EL (cell line): ENCODE data around the gene GPR107.

ENCODE experiments used
- DNase-seq: peaks from one replicate; pipeline ENCODE4 v3.0.0-alpha.2; 2016

GPR107 gene

GRCh38 chr9:130028493-130029222, 25.0 kb upstream of the GPR107 start:
- no peak for DNase-seq

DNA sequence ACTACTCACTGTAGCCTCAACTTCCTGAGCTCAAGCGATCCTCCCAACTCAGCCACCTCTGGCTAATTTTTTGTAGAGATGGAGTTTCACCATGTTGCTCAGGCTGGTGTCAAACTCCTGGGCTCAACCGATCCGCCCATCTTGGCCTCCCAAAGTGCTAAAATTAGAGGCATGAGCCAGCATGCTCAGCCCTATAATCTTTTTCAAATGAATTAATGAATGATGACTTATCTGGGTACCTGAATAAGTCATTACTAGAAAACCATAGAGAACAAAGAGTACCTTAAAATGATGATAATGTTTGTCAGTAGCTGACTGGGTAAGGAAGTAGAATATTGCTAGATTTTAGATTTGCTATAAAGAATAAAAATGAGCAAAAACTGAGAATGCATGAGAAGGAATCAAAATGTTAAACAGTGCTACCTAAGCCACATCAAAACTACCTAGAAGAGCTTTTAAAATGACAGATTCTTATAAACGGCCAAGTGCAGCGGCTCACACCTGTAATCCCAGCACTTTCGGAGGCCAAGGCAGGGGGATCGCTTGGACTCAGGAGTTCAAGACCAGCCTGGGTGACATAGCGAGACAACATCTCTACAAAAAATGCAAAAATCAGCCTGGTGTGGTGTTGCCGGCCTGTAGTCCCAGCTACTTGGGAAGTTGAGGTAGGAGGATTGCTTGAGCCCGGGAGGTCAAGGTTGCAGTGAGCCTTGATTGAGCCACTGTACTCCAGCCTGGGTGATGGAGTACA, 24.3 kb upstream of the GPR107 start:
- DNase-seq: no peak

DNA sequence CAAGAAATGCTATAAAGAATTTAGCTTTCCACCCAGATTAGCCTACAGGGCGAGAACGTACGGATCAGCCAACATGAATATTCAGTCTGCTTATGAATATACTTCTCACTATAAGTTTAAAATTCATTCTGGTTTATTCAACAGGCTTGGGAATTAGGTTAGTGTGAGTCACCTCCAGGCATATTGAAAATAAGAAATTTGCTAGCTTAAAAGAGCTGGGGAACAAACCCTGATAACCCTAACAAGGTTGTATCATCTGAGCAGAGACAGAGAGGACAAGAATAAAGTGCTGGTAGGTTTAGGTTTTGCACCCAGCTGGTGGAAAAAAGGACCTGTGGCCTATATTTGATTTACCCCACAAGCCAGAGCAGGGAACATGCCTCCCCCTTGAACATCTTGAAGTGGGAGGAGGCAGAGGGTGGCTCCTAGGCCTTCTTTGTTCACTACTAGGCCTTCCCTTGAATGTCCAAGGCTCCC, 23.0 kb upstream of the GPR107 start:
- DNase-seq: no peak

DNA sequence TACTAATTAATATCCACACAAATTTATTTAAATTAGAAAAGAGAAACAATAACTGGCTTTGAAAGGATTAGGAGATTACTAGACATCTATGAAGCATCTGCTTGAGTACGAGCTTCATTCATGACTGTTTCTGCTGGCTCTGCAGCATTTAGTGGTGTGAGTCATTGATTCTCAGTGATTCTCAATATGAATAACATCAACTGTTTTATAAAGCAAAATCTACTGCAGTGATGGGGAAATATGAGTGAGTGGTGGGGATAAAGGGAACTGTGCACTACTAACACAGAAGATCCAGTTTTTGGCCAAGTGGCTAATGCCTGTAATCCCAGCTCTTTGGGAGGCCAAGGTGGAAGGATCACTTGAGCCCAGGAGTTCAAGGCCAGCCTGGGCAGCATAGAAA, 19.1 kb upstream of the GPR107 start:
- DNase-seq: peak; percentile 70

GRCh38 chr9:130036099-130036498, 17.6 kb upstream of the GPR107 start:
- DNase-seq: peak; percentile 19

DNA sequence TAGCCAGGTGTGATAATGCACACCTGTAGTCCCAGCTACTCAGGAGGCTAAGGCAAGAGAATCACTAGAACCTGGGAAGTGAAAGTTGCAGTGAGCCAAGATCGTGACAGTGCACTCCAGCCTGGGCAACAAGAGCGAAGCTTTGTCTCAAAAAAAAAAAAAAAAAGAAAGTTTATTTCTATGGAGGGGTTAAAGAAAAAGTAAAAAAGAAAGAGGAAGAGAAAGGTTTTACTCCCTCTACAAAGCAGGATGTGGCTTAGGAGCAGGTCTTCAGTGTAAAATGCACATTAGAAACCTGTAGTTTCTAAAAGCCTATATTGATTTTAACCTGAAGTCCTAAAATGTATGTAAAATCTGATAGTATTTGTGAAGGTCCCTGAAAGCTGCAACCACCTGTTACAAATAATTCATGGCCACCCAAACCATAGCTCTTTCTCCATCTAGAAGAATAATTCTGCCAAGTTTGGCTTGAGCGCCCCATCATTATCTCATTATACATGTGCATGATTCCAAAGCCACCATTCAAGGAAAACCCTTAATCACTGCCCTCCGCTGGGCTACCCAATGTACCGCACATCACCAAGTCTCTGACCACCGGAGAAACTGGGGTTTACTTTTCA, 14.1 kb upstream of the GPR107 start:
- DNase-seq: peak; percentile 18

DNA sequence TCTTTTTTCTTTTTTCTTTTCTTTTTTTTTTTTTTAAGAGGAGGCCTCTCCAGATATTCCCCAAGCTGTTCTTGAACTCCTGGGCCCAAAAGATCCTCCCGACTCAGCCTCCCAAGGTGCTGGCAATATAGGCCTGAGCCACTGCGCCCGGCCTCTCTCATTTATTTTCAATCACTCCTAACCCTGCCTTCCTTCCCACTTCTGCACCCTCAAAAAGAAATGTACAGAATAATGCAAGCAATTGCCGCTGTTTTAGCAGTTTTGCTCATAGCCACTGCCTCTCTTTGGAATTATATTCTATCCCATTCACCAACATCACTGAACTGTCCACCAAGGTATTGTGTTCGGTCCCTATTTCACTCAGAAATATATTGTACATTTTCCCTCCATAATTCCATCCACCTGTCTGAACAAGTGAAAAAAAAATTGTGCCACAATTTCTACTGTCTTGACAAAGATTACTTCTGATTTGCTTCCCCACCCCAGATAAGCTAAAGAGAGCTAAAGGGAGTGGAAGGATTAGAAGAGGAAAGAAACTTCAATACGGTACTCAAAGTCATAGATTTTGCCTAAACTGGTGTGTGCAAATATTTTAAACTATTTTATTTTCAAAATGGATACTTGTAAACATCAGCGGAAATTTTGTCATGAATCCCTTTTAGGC, 12.6 kb upstream of the GPR107 start:
- DNase-seq: no peak

DNA sequence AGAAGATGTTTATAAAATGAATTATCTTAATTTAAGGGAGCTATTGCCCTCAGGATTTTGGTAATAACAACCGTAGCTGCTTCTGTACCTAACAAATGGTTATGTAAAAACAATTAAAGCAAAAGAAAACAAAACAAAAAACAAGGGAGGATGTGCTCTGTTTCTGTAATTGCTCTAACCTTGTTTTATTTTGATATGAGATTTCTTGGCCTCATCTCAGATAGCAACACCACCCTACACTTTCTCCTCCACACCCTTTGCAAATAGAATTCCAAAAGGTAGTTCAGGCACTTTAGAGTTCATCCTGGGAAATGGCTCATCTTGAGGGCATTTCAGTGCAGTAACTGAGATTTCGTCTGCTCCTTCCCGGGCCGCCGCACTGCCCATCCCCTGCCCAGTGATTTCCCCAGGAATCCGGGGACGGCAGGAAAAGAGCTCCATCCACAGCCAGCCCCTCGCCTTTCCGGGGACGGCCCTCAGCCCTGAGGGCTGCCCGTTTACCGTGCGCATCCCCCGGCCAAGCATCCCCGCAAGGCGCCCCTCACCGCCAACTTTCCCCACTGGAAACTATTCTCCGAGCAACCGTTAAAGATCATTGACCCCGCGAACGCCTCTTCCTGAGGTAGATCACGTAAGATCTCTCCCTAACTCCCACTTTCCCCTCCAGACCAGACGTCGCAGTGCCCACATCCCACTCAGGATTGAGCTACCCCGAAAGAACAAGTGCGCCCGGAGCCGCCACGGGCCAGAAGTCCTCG, 11.9 kb upstream of the GPR107 start:
- DNase-seq: peak; percentile 58

DNA sequence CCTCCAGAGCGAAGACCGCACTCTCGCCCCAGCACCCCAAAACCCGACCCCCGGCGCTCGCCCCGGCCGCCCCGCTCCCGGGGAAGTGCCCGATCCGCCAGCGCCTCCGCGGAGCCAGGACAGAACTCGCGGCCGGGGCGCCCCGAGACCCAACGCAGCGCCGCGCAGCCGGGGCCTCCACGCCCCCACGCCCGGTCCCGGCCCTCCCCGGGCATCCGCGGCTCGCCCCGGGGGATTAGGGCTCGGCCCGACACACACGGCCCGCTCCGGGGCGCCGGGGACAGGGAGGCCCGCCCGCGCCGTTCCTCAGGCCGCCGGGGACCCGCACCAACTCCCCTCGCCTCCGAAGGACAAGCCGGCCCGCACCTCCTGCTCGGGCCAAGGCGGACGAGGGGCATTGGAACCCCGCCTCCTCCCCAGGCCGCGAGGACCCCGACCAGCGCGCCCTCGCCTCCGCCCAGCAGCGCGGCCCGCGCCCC, 11.3 kb upstream of the GPR107 start:
- DNase-seq: peak; percentile 30

GRCh38 chr9:130042885-130043653, 10.6 kb upstream of the GPR107 start, which contains the start of gene FNBP1:
FNBP1 (minus strand) TSS chr9:130043189; CDS start chr9:130042975, 214 bp downstream.
- DNase-seq: peak; percentile 80

DNA sequence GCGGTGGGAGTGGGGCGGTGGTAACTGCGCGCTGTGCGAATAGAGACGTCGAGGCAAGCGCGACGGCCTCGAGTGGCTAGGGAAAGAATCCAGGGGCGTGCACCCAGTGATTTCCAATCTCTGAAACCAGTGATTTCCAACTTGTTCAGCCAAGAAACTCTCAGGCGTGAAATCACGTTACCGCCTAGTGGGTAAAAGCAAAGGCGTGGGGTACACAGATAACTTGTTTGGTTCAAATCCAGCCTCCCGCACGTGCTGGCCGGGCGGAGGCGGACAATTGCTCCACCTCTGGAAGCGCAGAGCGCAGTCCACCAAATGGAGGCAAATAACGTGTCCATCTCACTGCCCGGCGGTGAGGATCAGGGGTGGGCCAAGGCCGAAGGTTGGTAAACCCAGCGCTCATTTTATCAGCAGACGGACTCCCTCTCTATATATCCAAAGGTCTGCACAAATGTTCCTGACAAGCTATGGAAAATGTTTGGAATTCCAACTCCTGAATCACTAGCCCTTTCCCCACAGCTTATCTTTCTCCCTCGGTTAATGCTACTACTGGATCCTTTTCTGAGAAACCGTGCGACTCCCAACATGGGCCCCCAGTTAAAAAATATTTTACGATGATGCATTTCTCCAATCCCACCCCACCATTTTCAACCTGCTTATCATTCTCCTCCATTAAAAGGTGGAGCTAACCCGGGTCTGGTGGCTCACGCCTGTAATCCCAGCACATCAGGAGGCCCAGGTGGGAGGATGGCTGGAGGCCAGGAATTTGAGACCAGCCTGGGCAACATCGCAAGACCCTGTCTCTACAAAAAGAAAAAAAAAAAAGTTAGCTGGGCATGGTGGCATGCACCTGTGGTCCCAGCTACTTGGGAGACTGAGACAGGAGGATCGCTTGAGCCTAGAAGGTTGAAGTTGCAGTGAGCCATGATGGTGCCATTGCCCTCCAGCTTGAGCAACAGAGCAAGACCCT, 9.8 kb upstream of the GPR107 start:
- DNase-seq: peak; percentile 44

GRCh38 chr9:130045725-130046450, 7.8 kb upstream of the GPR107 start:
- DNase-seq: no peak

GRCh38 chr9:130049431-130050210, 4.1 kb upstream of the GPR107 start:
- DNase-seq: no peak

DNA sequence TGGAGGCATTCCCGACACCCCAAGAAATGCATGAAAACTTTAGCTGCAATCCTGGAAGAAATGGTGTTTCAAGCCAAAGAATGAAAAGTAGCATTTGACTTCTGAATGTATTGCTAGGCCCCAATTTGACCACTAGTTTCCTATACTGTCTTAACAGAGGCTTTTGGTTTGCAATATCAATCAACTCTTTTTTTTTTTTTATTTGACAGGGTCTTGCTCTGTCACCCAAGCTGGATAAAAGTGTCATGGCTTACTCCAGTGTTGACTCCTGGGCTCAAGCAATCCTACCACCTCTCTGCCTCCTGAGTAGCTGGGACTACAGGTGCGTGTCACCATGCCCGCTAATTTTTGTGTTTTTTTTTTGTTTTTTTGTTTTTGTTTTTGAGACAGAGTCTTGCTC, 3.2 kb upstream of the GPR107 start:
- no peak for DNase-seq

- DNase-seq: no peak
These were observed 1.9 kb upstream of the GPR107 start for GRCh38 chr9:130051855-130052254.

GRCh38 chr9:130053109-130053503, 600 bp upstream of the GPR107 start:
- no peak for DNase-seq

GRCh38 chr9:130054325-130054786, 650 bp downstream of the GPR107 start:
- DNase-seq: no peak

GRCh38 chr9:130054820-130055219, 1.1 kb downstream of the GPR107 start:
- DNase-seq: no peak

- DNase-seq: no peak
These were observed 4.4 kb downstream of the GPR107 start for GRCh38 chr9:130058154-130058553.
